ENCODE results near the gene TOMM20. TPM values are rescaled to one million over a fixed set of nuclear protein-coding genes. Genes with fewer than 3 reads are reported as not detected.
A peak's percentile ranks its signal among the peaks of the same experiment; 100 is the strongest.

Gene TOMM20
- total RNA-seq = 100 to 1,000 TPM; 237 to 252 TPM
- 237 TPM for polyA plus RNA-seq (2013, experiment 1 of 2)
- polyA plus RNA-seq (2013, experiment 2 of 2) = 220 TPM
- long read RNA-seq, experiment 1, transcript TOMM20-201 (5 exons, 3,387 nt) = major isoform, 121 of 271 reads
- long read RNA-seq, experiment 1, partial matches to known transcripts = 6 of 271 reads
- long read RNA-seq, experiment 1, other reads (novel, unspliced or antisense) = 143 of 271 reads
- long read RNA-seq, experiment 2, transcript TOMM20-201 (5 exons, 3,387 nt) = major isoform, 273 of 331 reads
- long read RNA-seq, experiment 2, partial matches to known transcripts = 9 of 331 reads
- long read RNA-seq, experiment 2, other reads (novel, unspliced or antisense) = 48 of 331 reads
- long read RNA-seq, experiment 3, transcript TOMM20-201 (5 exons, 3,387 nt) = major isoform, 1,170 of 1,206 reads
- long read RNA-seq, experiment 3, partial matches to known transcripts = 5 of 1,206 reads
- long read RNA-seq, experiment 3, other reads (novel, unspliced or antisense) = 31 of 1,206 reads
- long read RNA-seq, experiment 4, transcript TOMM20-201 (5 exons, 3,387 nt) = major isoform, 496 of 821 reads
- long read RNA-seq, experiment 4, partial matches to known transcripts = 1 of 821 reads
- long read RNA-seq, experiment 4, other reads (novel, unspliced or antisense) = 324 of 821 reads

GRCh38 chr1:235128456-235129328 is at the start of gene TOMM20:
TSS of gene TOMM20 (minus strand) at chr1:235128837. CDS start at chr1:235128715, 122 bp downstream.
- peak within 1 kb of the TSS; percentile 100 for H3K27ac Mint-ChIP-seq
- 2 to 4% methylated on average over 29 to 67 of the region's 67 CpGs for WGBS, 2 experiments (ENCODE audit: insufficient coverage in 1 of 2, insufficient read length in 1 of 2)
- H3K4me3 Mint-ChIP-seq = peak within 1 kb of the TSS; percentile 100
- peak; percentile 98 for DNase-seq
- H3K27me3 ChIP-seq (ENCODE audit: control insufficient read depth, insufficient read depth, low read length, poor library complexity, severe bottlenecking) = no peaks in the 10 kb centered on the region
- H3K4me3 ChIP-seq (ENCODE audit: low read length) = peak within 1 kb of the TSS; percentile 85
- H3K36me3 ChIP-seq (ENCODE audit: control insufficient read depth, insufficient read depth, low read length) = peaks cover 67% of the 10 kb centered on the region
- peak within 1 kb of the TSS; percentile 100 for H3K9ac ChIP-seq (ENCODE audit: extremely low read depth, low read length, poor library complexity, severe bottlenecking)
- H3K27me3 Mint-ChIP-seq (ENCODE audit: insufficient read depth) = no peaks in the 10 kb centered on the region
- H3K9me3 Mint-ChIP-seq = peaks cover 12% of the 10 kb centered on the region
- H3K4me1 Mint-ChIP-seq = peaks cover 34% of the 10 kb centered on the region
- peak within 1 kb of the TSS; percentile 96 for H3K27ac ChIP-seq (ENCODE audit: low read depth, low read length)
- H3K4me1 ChIP-seq (ENCODE audit: control insufficient read depth, insufficient read depth, low read length) = peaks cover 11% of the 10 kb centered on the region
- H3K36me3 Mint-ChIP-seq (ENCODE audit: low read depth) = peaks cover 70% of the 10 kb centered on the region
- no peaks in the 10 kb centered on the region for H3K9me3 ChIP-seq (ENCODE audit: control insufficient read depth, low read length)
- no peak for TF ChIP-seq CTCF (conservative IDR thresholded peaks at IDR 0.05)

- H3K9me3 ChIP-seq (ENCODE audit: control insufficient read depth, low read length) = peaks cover 7% of the 10 kb centered on the region
- Mint-ChIP-seq H3K27me3 (ENCODE audit: insufficient read depth) (no peaks in the 10 kb centered on the region), H3K27ac (peak overlapping the region; percentile 44), H3K9me3 (no peaks in the 10 kb centered on the region), H3K4me1 (no peaks in the 10 kb centered on the region), H3K36me3 (ENCODE audit: low read depth) (peaks cover 68% of the 10 kb centered on the region), H3K4me3 (no peak overlapping the region)
- TF ChIP-seq CTCF (conservative IDR thresholded peaks at IDR 0.05) = no peak
- WGBS, 2 experiments (ENCODE audit: insufficient coverage in 1 of 2, insufficient read length in 1 of 2) = 94% methylated on average over 7 of the region's 7 CpGs
- H3K9ac ChIP-seq (ENCODE audit: extremely low read depth, low read length, poor library complexity, severe bottlenecking) = no peak overlapping the region
- DNase-seq = no peak
- no peaks in the 10 kb centered on the region for H3K27me3 ChIP-seq (ENCODE audit: control insufficient read depth, insufficient read depth, low read length, poor library complexity, severe bottlenecking)
- peaks cover 78% of the 10 kb centered on the region for H3K36me3 ChIP-seq (ENCODE audit: control insufficient read depth, insufficient read depth, low read length)
- no peaks in the 10 kb centered on the region for H3K4me1 ChIP-seq (ENCODE audit: control insufficient read depth, insufficient read depth, low read length)
- H3K27ac ChIP-seq (ENCODE audit: low read depth, low read length) = no peak overlapping the region
- no peak overlapping the region for H3K4me3 ChIP-seq (ENCODE audit: low read length)
These were observed 47.8 kb upstream of the TOMM20 start for GRCh38 chr1:235176486-235176885.

GRCh38 chr1:235169986-235170385 is 41.3 kb upstream of the TOMM20 start:
- H3K36me3 Mint-ChIP-seq (ENCODE audit: low read depth) = peaks cover 68% of the 10 kb centered on the region
- no peaks in the 10 kb centered on the region for H3K9me3 Mint-ChIP-seq
- Histone ChIP-seq H3K4me1 (ENCODE audit: control insufficient read depth, insufficient read depth, low read length) (no peaks in the 10 kb centered on the region), H3K27ac (ENCODE audit: low read depth, low read length) (no peak overlapping the region), H3K27me3 (ENCODE audit: control insufficient read depth, insufficient read depth, low read length, poor library complexity, severe bottlenecking) (no peaks in the 10 kb centered on the region), H3K9me3 (ENCODE audit: control insufficient read depth, low read length) (peaks cover 13% of the 10 kb centered on the region), H3K9ac (ENCODE audit: extremely low read depth, low read length, poor library complexity, severe bottlenecking) (no peak overlapping the region), H3K4me3 (ENCODE audit: low read length) (no peak overlapping the region), H3K36me3 (ENCODE audit: control insufficient read depth, insufficient read depth, low read length) (peaks cover 86% of the 10 kb centered on the region)
- H3K27ac Mint-ChIP-seq = no peak overlapping the region
- H3K4me1 Mint-ChIP-seq = no peaks in the 10 kb centered on the region
- H3K4me3 Mint-ChIP-seq = no peak overlapping the region
- TF ChIP-seq CTCF (conservative IDR thresholded peaks at IDR 0.05) = no peak
- no peak for DNase-seq
- no peaks in the 10 kb centered on the region for H3K27me3 Mint-ChIP-seq (ENCODE audit: insufficient read depth)

Data from endodermal cell (in vitro differentiated cells).